Heart left ventricle (tissue), 13 donors: ENCODE data around the gene VASH1.

Source experiments
- POLR2A ChIP-seq, 2 donors: fragments of 450-650 bp; IDR thresholded peaks; one replicate each; pipeline ENCODE4 v1.6.1; 2017; ENCODE audit warnings: antibody characterized with exemption in 2 of 2, mild to moderate bottlenecking in 2 of 2, moderate library complexity in 2 of 2
- TF ChIP-seq, protein P1 (sequence below), 12 donors: fragments of 200-600 bp; sonication (generic) in 4 of 12; IDR thresholded peaks; one replicate each; pipeline versions ENCODE4 v1.5.0 to v1.8.0; 2018 to 2022; ENCODE audit warnings: antibody characterized with exemption in 12 of 12, mild to moderate bottlenecking in 5 of 12
- donor health status: ischemic (EF 13 %, LVEDD 7.1; RV severe dilation, severe dysfunction).
- donor health status: DM: no; HTN: yes; CAD: no.
- donor health status: DM: no; HTN: no; CAD: no.
- donor health status: ischemic (EF 25% LVEDD 6.9; RV normal size, moderate dysfunction).
- donor health status: ischemic (EF 25% LVEDD 5.7; RV mildly dilated, moderate dysfunction).
- donor health status: ischemic (EF 35%, LVEDD 5.7; RV mildly dilated, moderate dysfunction).
- donor health status: nonischemic (EF 11% LVEDD 7.7; RV severe dilation, severe dysfunction).
- donor health status: DM: yes; HTN: yes; CAD: no.
- donor health status: PGD.
- donor health status: ischemic (EF 29% LVEDD 5.4; RV normal size, mild dysfunction).
- donor health status: nonischemic (EF 23%, LVEDD 6.1; RV moderate dilation, normal function).

DNA sequence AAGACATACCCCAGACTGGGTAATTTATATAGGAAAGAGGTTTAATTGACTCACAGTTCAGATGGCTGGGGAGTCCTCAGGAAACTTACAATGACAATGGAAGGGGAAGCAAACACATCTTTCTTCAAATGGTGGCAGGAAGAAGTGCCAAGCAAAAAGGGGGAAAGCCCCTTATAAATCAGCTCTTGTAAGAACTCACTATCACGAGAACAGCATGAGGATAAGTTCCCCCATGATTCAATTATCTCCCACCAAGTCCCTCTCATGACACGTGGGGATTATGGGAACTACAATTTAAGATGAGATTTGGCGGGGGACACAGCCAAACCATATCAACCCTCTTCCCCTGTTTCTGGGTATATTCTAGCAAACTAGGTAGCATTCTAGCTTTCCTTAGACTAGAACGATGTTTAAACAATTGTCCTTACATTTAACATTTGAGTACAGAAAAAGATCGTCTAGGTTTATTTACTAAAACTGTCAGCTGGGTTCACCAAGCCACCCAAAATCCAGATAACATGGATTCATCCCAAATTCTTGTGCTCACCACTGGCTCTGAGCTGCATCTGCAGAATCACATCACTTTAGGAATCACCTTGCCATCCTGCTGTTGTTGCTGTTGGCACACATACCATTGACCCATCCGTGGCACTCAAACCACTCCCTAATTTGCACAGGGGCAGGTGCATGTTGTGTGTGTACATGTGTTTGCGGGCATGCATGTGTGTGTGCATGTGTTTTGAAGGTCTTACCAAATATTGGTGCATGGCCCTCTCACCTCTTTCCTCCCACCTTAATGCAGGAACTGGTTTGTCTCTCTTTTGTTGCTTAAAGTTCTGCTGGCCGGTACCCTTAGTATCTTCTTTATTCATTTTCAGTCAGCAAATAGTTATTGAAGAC is 36.4 kb upstream of the VASH1 start:
- TF ChIP-seq, protein P1, sequence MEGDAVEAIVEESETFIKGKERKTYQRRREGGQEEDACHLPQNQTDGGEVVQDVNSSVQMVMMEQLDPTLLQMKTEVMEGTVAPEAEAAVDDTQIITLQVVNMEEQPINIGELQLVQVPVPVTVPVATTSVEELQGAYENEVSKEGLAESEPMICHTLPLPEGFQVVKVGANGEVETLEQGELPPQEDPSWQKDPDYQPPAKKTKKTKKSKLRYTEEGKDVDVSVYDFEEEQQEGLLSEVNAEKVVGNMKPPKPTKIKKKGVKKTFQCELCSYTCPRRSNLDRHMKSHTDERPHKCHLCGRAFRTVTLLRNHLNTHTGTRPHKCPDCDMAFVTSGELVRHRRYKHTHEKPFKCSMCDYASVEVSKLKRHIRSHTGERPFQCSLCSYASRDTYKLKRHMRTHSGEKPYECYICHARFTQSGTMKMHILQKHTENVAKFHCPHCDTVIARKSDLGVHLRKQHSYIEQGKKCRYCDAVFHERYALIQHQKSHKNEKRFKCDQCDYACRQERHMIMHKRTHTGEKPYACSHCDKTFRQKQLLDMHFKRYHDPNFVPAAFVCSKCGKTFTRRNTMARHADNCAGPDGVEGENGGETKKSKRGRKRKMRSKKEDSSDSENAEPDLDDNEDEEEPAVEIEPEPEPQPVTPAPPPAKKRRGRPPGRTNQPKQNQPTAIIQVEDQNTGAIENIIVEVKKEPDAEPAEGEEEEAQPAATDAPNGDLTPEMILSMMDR (IDR thresholded peaks at IDR 0.05): no peak
- TF ChIP-seq POLR2A (IDR thresholded peaks at IDR 0.05): no peak
